GM20431 (cell line): ENCODE measurements around the gene FAM174C.
"Not testable (repeated sequence)": the region's sequence is repeated elsewhere in the genome, so short reads cannot be mapped to it uniquely, and the experiment has no call there.

Source experiments
- in situ Hi-C: fragments of 300-500 bp; cut with MseI, MboI; formaldehyde crosslinking; loops from one replicate; pipeline ENCODE4 v1.15.0; 2020; ENCODE audit warnings: low sequenced_read_pairs; ENCODE audit not compliant: unreplicated experiment

Gene FAM174C

GRCh38 chr19:1236576-1236975, 38.8 kb upstream of the FAM174C start:
- in situ Hi-C loops = no loop called here

GRCh38 chr19:1237027-1237659, 38.2 kb upstream of the FAM174C start:
- in situ Hi-C loops = no loop called here

- in situ Hi-C loops = no loop called here
Measured at GRCh38 chr19:1237754-1238368, 37.5 kb upstream of the FAM174C start, which contains the start of gene CBARP. TSS of gene CBARP (minus strand) at chr19:1238005. CDS start at chr19:1236100, 1,905 bp downstream.

GRCh38 chr19:1238369-1239303, 36.7 kb upstream of the FAM174C start:
- in situ Hi-C loops = no loop called here

- in situ Hi-C loops = no loop called here
Measured at GRCh38 chr19:1239420-1239795, 35.9 kb upstream of the FAM174C start.

- in situ Hi-C loops = no loop called here
Measured at GRCh38 chr19:1239796-1240737, 35.3 kb upstream of the FAM174C start.

- in situ Hi-C loops = no loop called here
Measured at GRCh38 chr19:1240925-1241324, 34.4 kb upstream of the FAM174C start.

- in situ Hi-C loops = no loop called here
Measured at GRCh38 chr19:1241417-1242095, 33.8 kb upstream of the FAM174C start, which contains the start of gene ATP5F1D. TSS of gene ATP5F1D (plus strand) at chr19:1241751. CDS start at chr19:1241851, 100 bp downstream.

- in situ Hi-C loops = no loop called here
Measured at GRCh38 chr19:1243768-1244692, 31.3 kb upstream of the FAM174C start.

GRCh38 chr19:1244693-1245451, 30.5 kb upstream of the FAM174C start:
- in situ Hi-C loops = no loop called here

GRCh38 chr19:1245494-1246264, 29.7 kb upstream of the FAM174C start:
- in situ Hi-C loops = no loop called here

- in situ Hi-C loops = not testable (repeated sequence)
Measured at GRCh38 chr19:1246265-1247087, 28.9 kb upstream of the FAM174C start.

- in situ Hi-C loops = no loop called here
Measured at GRCh38 chr19:1247748-1248138, 27.6 kb upstream of the FAM174C start.

- in situ Hi-C loops = no loop called here
Measured at GRCh38 chr19:1248139-1248785, 27.1 kb upstream of the FAM174C start, which contains the start of gene MIDN. TSS of gene MIDN (plus strand) at chr19:1248583. CDS start at chr19:1250297, 1,714 bp downstream.

GRCh38 chr19:1248786-1249297, 26.5 kb upstream of the FAM174C start:
- in situ Hi-C loops = no loop called here
